ENCODE data around the gene IMPDH2. TPM values are rescaled to one million over a fixed set of nuclear protein-coding genes. Genes with fewer than 3 reads are reported as not detected.
A peak's percentile ranks its signal among the peaks of the same experiment; 100 is the strongest.

The IMPDH2 gene
- total RNA-seq, 2 experiments from 2014 or later: 186 to 229 TPM

- no peak for DNase-seq
- H3K27me3 Mint-ChIP-seq: no peaks in the 10 kb centered on the region
- CTCF ChIA-PET: interaction anchor here (1.2 to 1.4 kb wide), 2 partner anchors 38 to 40 kb away, joined by 3 to 4 read pairs; no protein-coding TSS in a partner anchor
- H3K36me3 Mint-ChIP-seq: peaks cover 57% of the 10 kb centered on the region
- no peak overlapping the region for H3K4me3 Mint-ChIP-seq
- peak overlapping the region; percentile 95 for H3K27ac Mint-ChIP-seq
- no peaks in the 10 kb centered on the region for H3K9me3 Mint-ChIP-seq (ENCODE audit: low read depth)
- no peak for ATAC-seq
- peaks cover 58% of the 10 kb centered on the region for H3K4me1 Mint-ChIP-seq
These were observed 1.6 kb downstream of the IMPDH2 start for GRCh38 chr3:49027634-49028033.

- Mint-ChIP-seq H3K4me3 (no peak overlapping the region), H3K27ac (peak overlapping the region; percentile 25), H3K9me3 (ENCODE audit: low read depth) (no peaks in the 10 kb centered on the region), H3K4me1 (peaks cover 60% of the 10 kb centered on the region), H3K27me3 (no peaks in the 10 kb centered on the region), H3K36me3 (peaks cover 50% of the 10 kb centered on the region)
- ATAC-seq (no peak), DNase-seq (no peak)
- CTCF ChIA-PET: interaction anchor here (1.4 kb wide), 1 partner anchor 39 kb away, joined by 3 read pairs; no protein-coding TSS in a partner anchor
These were observed 2.7 kb downstream of the IMPDH2 start for GRCh38 chr3:49026536-49026935.

GRCh38 chr3:49025793-49026520 is 3.2 kb downstream of the IMPDH2 start:
- H3K4me3 Mint-ChIP-seq: no peak overlapping the region
- no peaks in the 10 kb centered on the region for H3K27me3 Mint-ChIP-seq
- no peaks in the 10 kb centered on the region for H3K9me3 Mint-ChIP-seq (ENCODE audit: low read depth)

GRCh38 chr3:49025005-49025792 is 4.0 kb downstream of the IMPDH2 start:
- CTCF ChIA-PET: interaction anchor here (0.8 to 9.4 kb wide), 3 partner anchors 13 to 36 kb away, joined by 3 to 88 read pairs (median 3); partner anchors contain the start of gene P4HTM
- no peaks in the 10 kb centered on the region for H3K27me3 Mint-ChIP-seq
- H3K36me3 Mint-ChIP-seq: peaks cover 48% of the 10 kb centered on the region
- H3K27ac Mint-ChIP-seq: peak overlapping the region; percentile 47
- no peak for DNase-seq
- H3K4me3 Mint-ChIP-seq: no peak overlapping the region
- peaks cover 62% of the 10 kb centered on the region for H3K4me1 Mint-ChIP-seq
- no peak for ATAC-seq
- H3K9me3 Mint-ChIP-seq (ENCODE audit: low read depth): no peaks in the 10 kb centered on the region

More at GRCh38 chr3:49025793-49026520, 3.2 kb downstream of the IMPDH2 start:
- DNase-seq (no peak), ATAC-seq (no peak)
- Mint-ChIP-seq H3K36me3 (peaks cover 50% of the 10 kb centered on the region), H3K27ac (peak overlapping the region; percentile 47), H3K4me1 (peaks cover 60% of the 10 kb centered on the region)
- CTCF ChIA-PET: interaction anchor here (0.8 to 9.4 kb wide), 4 partner anchors 13 to 38 kb away, joined by 3 to 88 read pairs (median 3); partner anchors contain the start of gene P4HTM

- Mint-ChIP-seq H3K27me3 (no peaks in the 10 kb centered on the region), H3K36me3 (peaks cover 48% of the 10 kb centered on the region)
These were observed 4.7 kb downstream of the IMPDH2 start for GRCh38 chr3:49024449-49024848.

GRCh38 chr3:49023775-49024174 is 5.4 kb downstream of the IMPDH2 start:
- ATAC-seq: no peak
- Mint-ChIP-seq H3K4me1 (peaks cover 67% of the 10 kb centered on the region), H3K27me3 (no peaks in the 10 kb centered on the region), H3K36me3 (peaks cover 48% of the 10 kb centered on the region), H3K4me3 (peak overlapping the region; percentile 13), H3K27ac (peak overlapping the region; percentile 62), H3K9me3 (ENCODE audit: low read depth) (no peaks in the 10 kb centered on the region)
- CTCF ChIA-PET: interaction anchor here (0.7 to 9.4 kb wide), 3 partner anchors 16 to 35 kb away, joined by 3 to 88 read pairs (median 4); partner anchors contain the start of genes P4HTM and WDR6
- no peak for DNase-seq

More at GRCh38 chr3:49024449-49024848, 4.7 kb downstream of the IMPDH2 start:
- DNase-seq: no peak
- Mint-ChIP-seq H3K27ac (peak overlapping the region; percentile 17), H3K9me3 (ENCODE audit: low read depth) (no peaks in the 10 kb centered on the region), H3K4me3 (no peak overlapping the region), H3K4me1 (peaks cover 67% of the 10 kb centered on the region)
- CTCF ChIA-PET: interaction anchor here (0.8 to 9.4 kb wide), 2 partner anchors 17 to 36 kb away, joined by 3 to 88 read pairs; partner anchors contain the start of genes P4HTM and WDR6
- no peak for ATAC-seq

- ATAC-seq (no peak), DNase-seq (peak; percentile 51)
- H3K9me3 Mint-ChIP-seq (ENCODE audit: low read depth): no peaks in the 10 kb centered on the region
- no peaks in the 10 kb centered on the region for H3K27me3 Mint-ChIP-seq
- peak overlapping the region; percentile 98 for H3K27ac Mint-ChIP-seq
- peaks cover 60% of the 10 kb centered on the region for H3K4me1 Mint-ChIP-seq
- peak overlapping the region; percentile 90 for H3K4me3 Mint-ChIP-seq
- H3K36me3 Mint-ChIP-seq: peaks cover 44% of the 10 kb centered on the region
- CTCF ChIA-PET: interaction anchor here (0.6 to 9.4 kb wide), 13 partner anchors 9 to 952 kb away, joined by 3 to 101 read pairs (median 4); partner anchors contain the start of genes IP6K2, KLHDC8B, P4HTM and QRICH1
These were observed 6.5 kb downstream of the IMPDH2 start for GRCh38 chr3:49022688-49023171.

- peaks cover 41% of the 10 kb centered on the region for H3K36me3 Mint-ChIP-seq
- DNase-seq: peak; percentile 95
These were observed 7.1 kb downstream of the IMPDH2 start, which contains the start of gene NDUFAF3 for GRCh38 chr3:49021813-49022687. TSS of gene NDUFAF3 (plus strand) at chr3:49022121. CDS start at chr3:49022145, 24 bp downstream.

GRCh38 chr3:49021213-49021812 is 7.9 kb downstream of the IMPDH2 start:
- DNase-seq (peak; percentile 99), ATAC-seq (peak; percentile 68)
- H3K9me3 Mint-ChIP-seq (ENCODE audit: low read depth): no peaks in the 10 kb centered on the region
- peak overlapping the region; percentile 90 for H3K4me3 Mint-ChIP-seq
- peaks cover 60% of the 10 kb centered on the region for H3K4me1 Mint-ChIP-seq
- peak overlapping the region; percentile 94 for H3K27ac Mint-ChIP-seq
- CTCF ChIA-PET: interaction anchor here (0.9 to 9.4 kb wide), 15 partner anchors 8 to 358 kb away, joined by 3 to 101 read pairs (median 5); partner anchors contain the start of genes CELSR3, IMPDH2, IP6K2 and KLHDC8B
- no peaks in the 10 kb centered on the region for H3K27me3 Mint-ChIP-seq
- H3K36me3 Mint-ChIP-seq: peaks cover 36% of the 10 kb centered on the region

More at GRCh38 chr3:49021813-49022687, 7.1 kb downstream of the IMPDH2 start, which contains the start of gene NDUFAF3:
- CTCF ChIA-PET: interaction anchor here (0.6 to 9.4 kb wide), 17 partner anchors 8 to 953 kb away, joined by 3 to 101 read pairs (median 4); partner anchors contain the start of genes CELSR3, IP6K2, KLHDC8B and P4HTM
- Mint-ChIP-seq H3K4me3 (peak within 1 kb of the TSS; percentile 90), H3K9me3 (ENCODE audit: low read depth) (no peaks in the 10 kb centered on the region), H3K27ac (peak within 1 kb of the TSS; percentile 98), H3K4me1 (peaks cover 61% of the 10 kb centered on the region), H3K27me3 (no peaks in the 10 kb centered on the region)
- peak; percentile 72 for ATAC-seq

- peak overlapping the region; percentile 90 for H3K4me3 Mint-ChIP-seq
- DNase-seq (peak; percentile 69), ATAC-seq (peak; percentile 1)
- peaks cover 34% of the 10 kb centered on the region for H3K36me3 Mint-ChIP-seq
- CTCF ChIA-PET: interaction anchor here (1.0 to 9.4 kb wide), 8 partner anchors 9 to 357 kb away, joined by 3 to 101 read pairs (median 6); partner anchors contain the start of genes CELSR3, IMPDH2, P4HTM and QRICH1
- H3K27ac Mint-ChIP-seq: peak overlapping the region; percentile 94
- H3K27me3 Mint-ChIP-seq: no peaks in the 10 kb centered on the region
- peaks cover 57% of the 10 kb centered on the region for H3K4me1 Mint-ChIP-seq
- no peaks in the 10 kb centered on the region for H3K9me3 Mint-ChIP-seq (ENCODE audit: low read depth)
These were observed 8.6 kb downstream of the IMPDH2 start for GRCh38 chr3:49020330-49021212.

- ATAC-seq (no peak), DNase-seq (no peak)
- H3K36me3 Mint-ChIP-seq: peaks cover 32% of the 10 kb centered on the region
- H3K9me3 Mint-ChIP-seq (ENCODE audit: low read depth): no peaks in the 10 kb centered on the region
- peak overlapping the region; percentile 90 for H3K4me3 Mint-ChIP-seq
- H3K27me3 Mint-ChIP-seq: no peaks in the 10 kb centered on the region
- CTCF ChIA-PET: interaction anchor here (1.4 to 9.4 kb wide), 5 partner anchors 9 to 122 kb away, joined by 6 to 101 read pairs (median 7); partner anchors contain the start of genes P4HTM, QRICH1, SLC25A20 and WDR6
- H3K4me1 Mint-ChIP-seq: peaks cover 50% of the 10 kb centered on the region
- peak overlapping the region; percentile 94 for H3K27ac Mint-ChIP-seq
These were observed 9.3 kb downstream of the IMPDH2 start for GRCh38 chr3:49019941-49020329.
